Measurements from ENCODE around the gene TMEM185B.

DNA sequence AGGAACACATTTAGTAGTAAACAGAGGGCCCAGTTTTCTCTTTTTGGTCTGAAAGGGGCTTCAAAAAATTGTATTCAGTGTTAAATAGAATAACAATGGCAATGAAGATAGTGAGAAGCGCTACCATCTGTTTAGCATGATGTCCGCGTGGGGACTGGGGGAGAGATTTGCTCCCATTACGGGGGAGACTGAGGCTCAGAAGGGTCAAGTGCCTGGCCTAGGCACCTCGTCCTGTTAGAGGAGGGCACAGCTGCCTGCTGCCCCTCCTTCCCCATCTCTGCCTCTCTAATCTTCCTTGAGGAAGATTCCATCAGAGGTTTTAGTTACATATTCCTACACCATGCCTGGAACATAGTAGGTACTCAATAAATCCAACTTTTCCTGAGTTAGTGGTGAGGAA lies 10.1 kb upstream of the TMEM185B start:
- TF ChIP-seq, protein P1, sequence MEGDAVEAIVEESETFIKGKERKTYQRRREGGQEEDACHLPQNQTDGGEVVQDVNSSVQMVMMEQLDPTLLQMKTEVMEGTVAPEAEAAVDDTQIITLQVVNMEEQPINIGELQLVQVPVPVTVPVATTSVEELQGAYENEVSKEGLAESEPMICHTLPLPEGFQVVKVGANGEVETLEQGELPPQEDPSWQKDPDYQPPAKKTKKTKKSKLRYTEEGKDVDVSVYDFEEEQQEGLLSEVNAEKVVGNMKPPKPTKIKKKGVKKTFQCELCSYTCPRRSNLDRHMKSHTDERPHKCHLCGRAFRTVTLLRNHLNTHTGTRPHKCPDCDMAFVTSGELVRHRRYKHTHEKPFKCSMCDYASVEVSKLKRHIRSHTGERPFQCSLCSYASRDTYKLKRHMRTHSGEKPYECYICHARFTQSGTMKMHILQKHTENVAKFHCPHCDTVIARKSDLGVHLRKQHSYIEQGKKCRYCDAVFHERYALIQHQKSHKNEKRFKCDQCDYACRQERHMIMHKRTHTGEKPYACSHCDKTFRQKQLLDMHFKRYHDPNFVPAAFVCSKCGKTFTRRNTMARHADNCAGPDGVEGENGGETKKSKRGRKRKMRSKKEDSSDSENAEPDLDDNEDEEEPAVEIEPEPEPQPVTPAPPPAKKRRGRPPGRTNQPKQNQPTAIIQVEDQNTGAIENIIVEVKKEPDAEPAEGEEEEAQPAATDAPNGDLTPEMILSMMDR (IDR thresholded peaks at IDR 0.05) = no peak
- TF ChIP-seq POLR2AphosphoS5 (IDR thresholded peaks at IDR 0.05) (no peak), POLR2A (IDR thresholded peaks at IDR 0.05) (no peak)

Data from suprapubic skin (tissue), 4 donors.